ENCODE data around the gene CDCP1. TPM values are rescaled to one million over a fixed set of nuclear protein-coding genes. Genes with fewer than 3 reads are reported as not detected.

Gene CDCP1
- total RNA-seq, 2 donors from 2014 or later = 8.9 to 13.1 TPM

- 82 to 84% methylated on average over 3 of the region's 3 CpGs for WGBS, 2 experiments (ENCODE audit: insufficient coverage in 1 of 2, insufficient read length in 1 of 2)
- no peaks in the 10 kb centered on the region for H3K9me3 Mint-ChIP-seq
- H3K9me3 ChIP-seq (ENCODE audit: control insufficient read depth, low read length) = no peaks in the 10 kb centered on the region
These were observed 33.0 kb upstream of the CDCP1 start for GRCh38 chr3:45179163-45179562.

DNA sequence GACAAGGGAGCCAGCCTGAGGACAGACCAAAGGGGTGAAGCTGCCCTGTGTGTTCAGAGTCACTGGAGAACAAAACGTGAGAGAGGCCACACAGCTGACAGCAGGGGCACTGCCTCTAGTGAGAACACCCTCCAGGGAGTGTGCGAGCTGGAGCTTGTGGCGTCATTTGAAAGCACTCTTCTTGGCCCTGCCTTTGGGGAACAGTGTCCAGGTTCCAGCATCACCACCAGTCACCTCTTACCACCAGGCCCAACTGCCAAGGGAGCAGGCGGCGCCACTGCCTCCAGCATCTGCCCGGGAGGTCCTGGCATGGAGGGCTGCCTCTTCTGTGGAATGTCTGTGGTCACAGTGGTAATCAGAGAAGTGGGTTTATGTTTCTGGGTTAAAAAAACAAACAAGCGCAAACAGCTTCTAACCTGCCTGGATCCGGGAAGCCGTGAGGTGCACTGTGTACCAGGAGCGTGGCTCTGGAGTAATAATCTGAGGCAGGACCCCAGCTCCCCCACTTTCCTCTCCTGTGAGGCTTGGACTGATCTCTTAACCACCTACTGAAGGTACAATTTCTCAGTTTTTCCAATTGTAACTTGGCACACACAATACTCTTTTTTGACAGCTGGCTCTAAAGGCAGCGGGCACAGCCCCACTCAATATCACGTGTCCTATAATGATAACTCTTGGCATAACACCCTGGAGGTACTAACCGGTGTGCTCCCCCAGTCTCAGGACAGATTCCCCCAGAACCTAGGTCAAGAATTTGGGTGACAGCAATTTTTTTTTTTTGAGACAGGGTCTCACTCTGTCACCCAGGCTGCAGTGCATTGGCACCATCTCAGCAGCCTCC is 32.2 kb upstream of the CDCP1 start:
- WGBS, 2 experiments (ENCODE audit: insufficient coverage in 1 of 2, insufficient read length in 1 of 2) = 91 to 93% methylated on average over 8 to 13 of the region's 13 CpGs
- Histone ChIP-seq H3K4me3 (ENCODE audit: low read length) (no peak overlapping the region), H3K36me3 (ENCODE audit: control insufficient read depth, insufficient read depth, low read length) (no peaks in the 10 kb centered on the region), H3K27ac (ENCODE audit: low read depth, low read length) (no peak overlapping the region), H3K9ac (ENCODE audit: extremely low read depth, low read length, poor library complexity, severe bottlenecking) (no peak overlapping the region), H3K4me1 (ENCODE audit: control insufficient read depth, insufficient read depth, low read length) (peaks cover 4% of the 10 kb centered on the region), H3K9me3 (ENCODE audit: control insufficient read depth, low read length) (no peaks in the 10 kb centered on the region), H3K27me3 (ENCODE audit: control insufficient read depth, insufficient read depth, low read length, poor library complexity, severe bottlenecking) (no peaks in the 10 kb centered on the region)
- H3K9me3 Mint-ChIP-seq = no peaks in the 10 kb centered on the region
- no peak overlapping the region for H3K27ac Mint-ChIP-seq
- H3K4me1 Mint-ChIP-seq = peaks cover 8% of the 10 kb centered on the region
- no peak for DNase-seq
- H3K36me3 Mint-ChIP-seq (ENCODE audit: low read depth) = no peaks in the 10 kb centered on the region
- no peak for TF ChIP-seq CTCF (conservative IDR thresholded peaks at IDR 0.05)
- peaks cover 13% of the 10 kb centered on the region for H3K27me3 Mint-ChIP-seq (ENCODE audit: insufficient read depth)
- no peak overlapping the region for H3K4me3 Mint-ChIP-seq

More at GRCh38 chr3:45179163-45179562, 33.0 kb upstream of the CDCP1 start:
- H3K27me3 Mint-ChIP-seq (ENCODE audit: insufficient read depth) = peaks cover 17% of the 10 kb centered on the region
- TF ChIP-seq CTCF (conservative IDR thresholded peaks at IDR 0.05) = no peak
- H3K27ac Mint-ChIP-seq = no peak overlapping the region
- Histone ChIP-seq H3K4me1 (ENCODE audit: control insufficient read depth, insufficient read depth, low read length) (peaks cover 4% of the 10 kb centered on the region), H3K4me3 (ENCODE audit: low read length) (no peak overlapping the region), H3K27me3 (ENCODE audit: control insufficient read depth, insufficient read depth, low read length, poor library complexity, severe bottlenecking) (no peaks in the 10 kb centered on the region), H3K36me3 (ENCODE audit: control insufficient read depth, insufficient read depth, low read length) (no peaks in the 10 kb centered on the region), H3K27ac (ENCODE audit: low read depth, low read length) (no peak overlapping the region), H3K9ac (ENCODE audit: extremely low read depth, low read length, poor library complexity, severe bottlenecking) (no peak overlapping the region)
- H3K4me3 Mint-ChIP-seq = no peak overlapping the region
- H3K36me3 Mint-ChIP-seq (ENCODE audit: low read depth) = no peaks in the 10 kb centered on the region
- DNase-seq = no peak
- H3K4me1 Mint-ChIP-seq = peaks cover 8% of the 10 kb centered on the region

GRCh38 chr3:45176912-45177311 is 30.7 kb upstream of the CDCP1 start:
- no peaks in the 10 kb centered on the region for H3K36me3 ChIP-seq (ENCODE audit: control insufficient read depth, insufficient read depth, low read length)
- TF ChIP-seq CTCF (conservative IDR thresholded peaks at IDR 0.05) = no peak
- Mint-ChIP-seq H3K9me3 (no peaks in the 10 kb centered on the region), H3K4me3 (no peak overlapping the region), H3K36me3 (ENCODE audit: low read depth) (no peaks in the 10 kb centered on the region), H3K27ac (no peak overlapping the region), H3K4me1 (no peaks in the 10 kb centered on the region), H3K27me3 (ENCODE audit: insufficient read depth) (peaks cover 12% of the 10 kb centered on the region)
- H3K4me1 ChIP-seq (ENCODE audit: control insufficient read depth, insufficient read depth, low read length) = no peaks in the 10 kb centered on the region
- H3K27ac ChIP-seq (ENCODE audit: low read depth, low read length) = no peak overlapping the region
- no peak overlapping the region for H3K4me3 ChIP-seq (ENCODE audit: low read length)
- WGBS, 2 experiments (ENCODE audit: insufficient coverage in 1 of 2, insufficient read length in 1 of 2) = 84 to 87% methylated on average over 4 of the region's 4 CpGs
- no peak overlapping the region for H3K9ac ChIP-seq (ENCODE audit: extremely low read depth, low read length, poor library complexity, severe bottlenecking)
- DNase-seq = no peak
- H3K9me3 ChIP-seq (ENCODE audit: control insufficient read depth, low read length) = no peaks in the 10 kb centered on the region
- no peaks in the 10 kb centered on the region for H3K27me3 ChIP-seq (ENCODE audit: control insufficient read depth, insufficient read depth, low read length, poor library complexity, severe bottlenecking)

Measured in endodermal cell (in vitro differentiated cells).